Loucy (cell line): ENCODE results near the gene TRAPPC2L.

Source experiments
- H2AFZ ChIP-seq: fragments of 200-600 bp; sonication (generic); 2 replicates; pipeline ENCODE4 v1.6.0; 2016; ENCODE audit warnings: antibody characterized with exemption, mild to moderate bottlenecking, low read length, moderate library complexity
- H3F3A ChIP-seq: fragments of 200-600 bp; 2 replicates; pipeline ENCODE4 v1.6.0; 2016; ENCODE audit warnings: antibody characterized with exemption, low read depth, mild to moderate bottlenecking
- H3K27me3 ChIP-seq: fragments of 200-600 bp; sonication (generic); 2 replicates; pipeline ENCODE4 v1.6.1; 2014; ENCODE audit warnings: low read length, mild to moderate bottlenecking; ENCODE audit not compliant: insufficient read depth, poor library complexity, severe bottlenecking
- H3K36me3 ChIP-seq: fragments of 200-600 bp; sonication (generic); 2 replicates; pipeline ENCODE4 v1.6.1; 2016; ENCODE audit warnings: low read length; ENCODE audit not compliant: insufficient read depth
- H3K4me1 ChIP-seq: fragments of 200-600 bp; sonication (generic); 2 replicates; pipeline ENCODE4 v1.5.1; 2014; ENCODE audit warnings: low read length, mild to moderate bottlenecking; ENCODE audit not compliant: insufficient read depth, poor library complexity, severe bottlenecking
- H3K4me2 ChIP-seq: fragments of 200-600 bp; sonication (generic); 2 replicates; pipeline ENCODE4 v1.6.0; 2014; ENCODE audit warnings: antibody characterized with exemption, low read length, low read depth, mild to moderate bottlenecking; ENCODE audit not compliant: poor library complexity, severe bottlenecking
- H3K4me3 ChIP-seq: fragments of 200-600 bp; sonication (generic); 2 replicates; pipeline ENCODE4 v1.5.1; 2014; ENCODE audit warnings: low read length, mild to moderate bottlenecking, mixed read lengths; ENCODE audit not compliant: poor library complexity, severe bottlenecking
- H3K79me2 ChIP-seq: fragments of 200-600 bp; sonication (generic); 2 replicates; pipeline ENCODE4 v1.6.1; 2014; ENCODE audit warnings: low read length; ENCODE audit not compliant: insufficient read depth
- H3K9ac ChIP-seq: fragments of 200-600 bp; sonication (generic); 2 replicates; pipeline ENCODE4 v1.6.0; 2014; ENCODE audit warnings: mild to moderate bottlenecking, low read depth, low read length, moderate library complexity; ENCODE audit not compliant: poor library complexity, severe bottlenecking
- H3K9me2 ChIP-seq: fragments of 200-600 bp; sonication (generic); replicated peaks from 2 replicates; pipeline ENCODE4 v1.6.1; 2016; ENCODE audit warnings: low read depth, low read length, mixed read lengths
- H3K9me3 ChIP-seq: fragments of 200-600 bp; sonication (generic); 2 replicates; pipeline ENCODE4 v1.6.1; 2014; ENCODE audit warnings: mild to moderate bottlenecking, antibody characterized with exemption, low read length, low read depth; ENCODE audit not compliant: insufficient read depth
- H4K20me1 ChIP-seq: fragments of 200-600 bp; sonication (generic); 2 replicates; pipeline ENCODE4 v1.6.0; 2014; ENCODE audit warnings: antibody characterized with exemption, low read length, mild to moderate bottlenecking; ENCODE audit not compliant: insufficient read depth, poor library complexity, severe bottlenecking
- EZH2phosphoT487 ChIP-seq: fragments of 200-600 bp; IDR thresholded peaks from 2 replicates; pipeline ENCODE4 v1.6.1; 2018; ENCODE audit warnings: antibody characterized with exemption, mild to moderate bottlenecking, moderate library complexity, borderline replicate concordance
- TF ChIP-seq, protein P1 (sequence below): fragments of 200-600 bp; sonication (generic); conservative IDR thresholded peaks from 2 replicates; pipeline ENCODE4 v1.5.1; 2014; ENCODE audit warnings: mild to moderate bottlenecking, antibody characterized with exemption, low read length

The TRAPPC2L gene

DNA sequence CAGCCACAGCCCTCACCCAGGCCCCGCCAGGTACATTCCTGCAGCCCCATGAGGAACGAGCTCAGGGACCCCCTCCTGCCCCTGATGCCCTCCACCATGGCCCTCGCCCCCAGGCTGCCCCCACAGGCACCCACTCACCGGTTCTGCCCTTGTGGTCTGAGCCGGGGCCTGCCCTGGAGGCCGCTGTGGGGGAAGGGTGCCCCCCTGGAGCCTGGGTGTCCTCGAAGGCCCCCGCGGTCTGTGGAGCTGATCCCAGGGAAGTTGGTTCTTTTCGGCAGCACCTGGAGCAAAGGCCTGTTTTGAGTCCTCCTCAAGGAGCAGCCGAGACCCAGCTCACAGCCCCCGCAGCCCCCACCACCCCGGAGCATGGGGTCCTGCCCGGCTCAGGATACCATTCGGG lies 7.2 kb downstream of the TRAPPC2L start:
- H2AFZ ChIP-seq = no peak overlapping the region
- no peaks in the 10 kb centered on the region for H3K9me3 ChIP-seq
- no peak overlapping the region for H3K4me2 ChIP-seq
- no peak overlapping the region for H3K9ac ChIP-seq
- no peaks in the 10 kb centered on the region for H3K4me1 ChIP-seq
- TF ChIP-seq EZH2phosphoT487 = no peak
- TF ChIP-seq, protein P1, sequence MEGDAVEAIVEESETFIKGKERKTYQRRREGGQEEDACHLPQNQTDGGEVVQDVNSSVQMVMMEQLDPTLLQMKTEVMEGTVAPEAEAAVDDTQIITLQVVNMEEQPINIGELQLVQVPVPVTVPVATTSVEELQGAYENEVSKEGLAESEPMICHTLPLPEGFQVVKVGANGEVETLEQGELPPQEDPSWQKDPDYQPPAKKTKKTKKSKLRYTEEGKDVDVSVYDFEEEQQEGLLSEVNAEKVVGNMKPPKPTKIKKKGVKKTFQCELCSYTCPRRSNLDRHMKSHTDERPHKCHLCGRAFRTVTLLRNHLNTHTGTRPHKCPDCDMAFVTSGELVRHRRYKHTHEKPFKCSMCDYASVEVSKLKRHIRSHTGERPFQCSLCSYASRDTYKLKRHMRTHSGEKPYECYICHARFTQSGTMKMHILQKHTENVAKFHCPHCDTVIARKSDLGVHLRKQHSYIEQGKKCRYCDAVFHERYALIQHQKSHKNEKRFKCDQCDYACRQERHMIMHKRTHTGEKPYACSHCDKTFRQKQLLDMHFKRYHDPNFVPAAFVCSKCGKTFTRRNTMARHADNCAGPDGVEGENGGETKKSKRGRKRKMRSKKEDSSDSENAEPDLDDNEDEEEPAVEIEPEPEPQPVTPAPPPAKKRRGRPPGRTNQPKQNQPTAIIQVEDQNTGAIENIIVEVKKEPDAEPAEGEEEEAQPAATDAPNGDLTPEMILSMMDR = no peak
- no peaks in the 10 kb centered on the region for H3K27me3 ChIP-seq
- no peaks in the 10 kb centered on the region for H3K9me2 ChIP-seq
- H3K4me3 ChIP-seq = no peak overlapping the region
- H3F3A ChIP-seq = no peaks in the 10 kb centered on the region
- no peaks in the 10 kb centered on the region for H3K79me2 ChIP-seq
- H3K36me3 ChIP-seq = no peaks in the 10 kb centered on the region
- no peaks in the 10 kb centered on the region for H4K20me1 ChIP-seq

DNA sequence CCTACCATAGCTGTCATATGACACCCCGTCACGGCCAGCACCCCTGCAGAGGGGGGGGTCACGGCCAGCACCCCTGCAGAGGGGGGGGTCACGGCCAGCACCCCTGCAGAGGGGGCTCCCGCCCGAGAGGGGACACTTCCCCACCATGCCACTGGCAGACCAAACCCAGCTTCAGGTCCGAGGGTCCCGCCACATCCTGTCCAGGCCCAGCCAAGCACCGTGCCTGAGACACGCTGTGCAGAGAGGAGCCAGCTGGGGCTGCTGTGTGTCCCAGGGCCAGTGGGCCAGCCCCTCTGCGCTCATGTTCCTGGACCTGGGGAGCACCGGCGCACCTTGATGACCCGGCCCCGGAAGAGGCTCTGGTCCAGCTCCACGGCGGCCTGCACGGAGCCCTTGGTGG lies 7.6 kb downstream of the TRAPPC2L start:
- no peaks in the 10 kb centered on the region for H3K9me2 ChIP-seq
- H3F3A ChIP-seq = no peaks in the 10 kb centered on the region
- no peaks in the 10 kb centered on the region for H4K20me1 ChIP-seq
- no peaks in the 10 kb centered on the region for H3K36me3 ChIP-seq
- no peaks in the 10 kb centered on the region for H3K4me1 ChIP-seq
- no peak overlapping the region for H3K4me2 ChIP-seq
- no peaks in the 10 kb centered on the region for H3K79me2 ChIP-seq
- no peak overlapping the region for H3K9ac ChIP-seq
- H3K9me3 ChIP-seq = no peaks in the 10 kb centered on the region
- no peak overlapping the region for H2AFZ ChIP-seq
- TF ChIP-seq, protein P1 = no peak
- TF ChIP-seq EZH2phosphoT487 = no peak
- no peak overlapping the region for H3K4me3 ChIP-seq
- H3K27me3 ChIP-seq = no peaks in the 10 kb centered on the region

DNA sequence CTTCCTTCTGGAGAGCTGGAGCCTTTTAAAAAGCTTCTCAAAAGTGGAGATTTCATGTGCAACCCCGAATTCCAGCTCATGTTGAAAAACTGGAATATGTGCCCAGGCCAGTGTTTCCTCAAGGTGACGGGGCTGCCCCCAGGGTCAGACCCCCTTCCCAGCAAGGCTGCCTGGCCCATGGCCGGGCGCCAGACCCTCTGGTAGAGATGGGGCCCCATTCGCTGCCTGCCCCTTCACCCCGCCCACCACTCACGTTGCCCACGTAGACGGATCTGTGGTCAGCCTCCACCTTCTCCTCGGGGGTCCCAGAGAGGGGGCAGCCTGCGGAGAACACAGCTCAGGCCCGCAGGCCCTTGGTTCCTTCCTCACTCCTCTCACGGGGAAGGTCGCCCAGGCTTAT lies 8.4 kb downstream of the TRAPPC2L start:
- no peak overlapping the region for H3K9ac ChIP-seq
- no peaks in the 10 kb centered on the region for H3K79me2 ChIP-seq
- no peak overlapping the region for H3K4me3 ChIP-seq
- H3K4me2 ChIP-seq = no peak overlapping the region
- no peaks in the 10 kb centered on the region for H4K20me1 ChIP-seq
- TF ChIP-seq, protein P1 = no peak
- no peak for TF ChIP-seq EZH2phosphoT487
- H2AFZ ChIP-seq = no peak overlapping the region
- H3K4me1 ChIP-seq = no peaks in the 10 kb centered on the region
- H3K9me3 ChIP-seq = no peaks in the 10 kb centered on the region
- H3K9me2 ChIP-seq = no peaks in the 10 kb centered on the region
- H3K36me3 ChIP-seq = no peaks in the 10 kb centered on the region
- no peaks in the 10 kb centered on the region for H3F3A ChIP-seq
- no peaks in the 10 kb centered on the region for H3K27me3 ChIP-seq
